Type B pancreatic cell (in vitro differentiated cells): Measurements from ENCODE around the gene EDN3. TPM values are rescaled to one million over a fixed set of nuclear protein-coding genes. Genes with fewer than 3 reads are reported as not detected.
"Not testable (repeated sequence)": the region's sequence is repeated elsewhere in the genome, so short reads cannot be mapped to it uniquely, and the experiment has no call there.

Experiments
- DNase-seq: peaks from one replicate; pipeline ENCODE4 v3.0.0; 2021; ENCODE audit warnings: mixed read lengths; ENCODE audit not compliant: unreplicated experiment; ENCODE audit errors: extremely low spot score
- H3K27ac Mint-ChIP-seq: 2 replicates; pipeline ENCODE4 v1.8.0; 2021; ENCODE audit warnings: mild to moderate bottlenecking, mixed read lengths
- H3K27me3 Mint-ChIP-seq: 2 replicates; pipeline ENCODE4 v1.8.0; 2021; ENCODE audit warnings: mixed read lengths
- H3K36me3 Mint-ChIP-seq: 2 replicates; pipeline ENCODE4 v1.8.0; 2021; ENCODE audit warnings: mixed read lengths
- H3K4me1 Mint-ChIP-seq: one replicate; pipeline ENCODE4 v1.8.0; 2021; ENCODE audit warnings: mixed read lengths; ENCODE audit not compliant: unreplicated experiment
- H3K4me3 Mint-ChIP-seq: 2 replicates; pipeline ENCODE4 v1.8.0; 2021; ENCODE audit warnings: mild to moderate bottlenecking, mixed read lengths
- H3K9me3 Mint-ChIP-seq: 2 replicates; pipeline ENCODE4 v1.8.0; 2021; ENCODE audit warnings: mixed read lengths
- CTCF ChIP-seq: fragments of 200-600 bp; sonication (generic); conservative IDR thresholded peaks from 2 replicates; pipeline ENCODE4 v1.5.0; 2021; ENCODE audit warnings: antibody characterized with exemption, mild to moderate bottlenecking
- total RNA-seq: library from RNA; stranded (reverse); gene quantifications from 2 replicates; pipeline ENCODE4 v1.2.1, GENCODE V29; 2021; ENCODE audit warnings: low replicate concordance

Gene EDN3
- total RNA-seq, 1 donor from 2014 or later: 30.4 TPM

GRCh38 chr20:59352990-59353389 is 52.6 kb downstream of the EDN3 start:
- H3K4me1 Mint-ChIP-seq: peaks cover 23% of the 10 kb centered on the region
- DNase-seq: no peak
- no peak overlapping the region for H3K27ac Mint-ChIP-seq
- H3K36me3 Mint-ChIP-seq: no peaks in the 10 kb centered on the region
- TF ChIP-seq CTCF: no peak
- H3K9me3 Mint-ChIP-seq: no peaks in the 10 kb centered on the region
- no peak overlapping the region for H3K4me3 Mint-ChIP-seq
- peaks cover 13% of the 10 kb centered on the region for H3K27me3 Mint-ChIP-seq

GRCh38 chr20:59354460-59354859 is 54.0 kb downstream of the EDN3 start:
- H3K36me3 Mint-ChIP-seq: no peaks in the 10 kb centered on the region
- DNase-seq: no peak
- no peak overlapping the region for H3K27ac Mint-ChIP-seq
- peaks cover 13% of the 10 kb centered on the region for H3K27me3 Mint-ChIP-seq
- peaks cover 24% of the 10 kb centered on the region for H3K4me1 Mint-ChIP-seq
- H3K9me3 Mint-ChIP-seq: no peaks in the 10 kb centered on the region
- TF ChIP-seq CTCF: no peak
- H3K4me3 Mint-ChIP-seq: no peak overlapping the region

- H3K9me3 Mint-ChIP-seq: no peaks in the 10 kb centered on the region
- peaks cover 19% of the 10 kb centered on the region for H3K27me3 Mint-ChIP-seq
- no peaks in the 10 kb centered on the region for H3K36me3 Mint-ChIP-seq
- no peak overlapping the region for H3K27ac Mint-ChIP-seq
- no peak for TF ChIP-seq CTCF
- peaks cover 32% of the 10 kb centered on the region for H3K4me1 Mint-ChIP-seq
- H3K4me3 Mint-ChIP-seq: no peak overlapping the region
- no peak for DNase-seq
These were observed 54.8 kb downstream of the EDN3 start for GRCh38 chr20:59355242-59355641.

GRCh38 chr20:59356662-59357165 is 56.3 kb downstream of the EDN3 start:
- DNase-seq: no peak
- Mint-ChIP-seq H3K27me3 (peaks cover 30% of the 10 kb centered on the region), H3K4me3 (no peak overlapping the region), H3K27ac (no peak overlapping the region), H3K36me3 (no peaks in the 10 kb centered on the region), H3K9me3 (no peaks in the 10 kb centered on the region), H3K4me1 (peaks cover 33% of the 10 kb centered on the region)
- TF ChIP-seq CTCF: no peak

GRCh38 chr20:59358793-59359192 is 58.4 kb downstream of the EDN3 start:
- H3K27me3 Mint-ChIP-seq: peaks cover 31% of the 10 kb centered on the region
- peaks cover 43% of the 10 kb centered on the region for H3K4me1 Mint-ChIP-seq
- H3K9me3 Mint-ChIP-seq, H3K4me3 Mint-ChIP-seq, DNase-seq, H3K27ac Mint-ChIP-seq, H3K36me3 Mint-ChIP-seq: not testable (repeated sequence)

- H3K4me3 Mint-ChIP-seq: no peak overlapping the region
- H3K4me1 Mint-ChIP-seq: peaks cover 49% of the 10 kb centered on the region
- no peaks in the 10 kb centered on the region for H3K9me3 Mint-ChIP-seq
- H3K36me3 Mint-ChIP-seq: no peaks in the 10 kb centered on the region
- no peak for TF ChIP-seq CTCF
- no peak for DNase-seq
- H3K27me3 Mint-ChIP-seq: peaks cover 29% of the 10 kb centered on the region
- H3K27ac Mint-ChIP-seq: peak overlapping the region; percentile 49
These were observed 59.7 kb downstream of the EDN3 start for GRCh38 chr20:59359906-59360725.
